HL-60/S4 treated with phorbol 12-myristate 13-acetate at 8.2 ng/mL for 4 days and 3 days (cell line): Measurements from ENCODE around the gene PHLPP1.

Experiments used
- in situ Hi-C: fragments of 300-500 bp; cut with MboI; formaldehyde crosslinking; loops from 2 replicates; pipeline ENCODE4 v1.15.0; 2022; ENCODE audit warnings: low sequenced_read_pairs

Gene PHLPP1

DNA sequence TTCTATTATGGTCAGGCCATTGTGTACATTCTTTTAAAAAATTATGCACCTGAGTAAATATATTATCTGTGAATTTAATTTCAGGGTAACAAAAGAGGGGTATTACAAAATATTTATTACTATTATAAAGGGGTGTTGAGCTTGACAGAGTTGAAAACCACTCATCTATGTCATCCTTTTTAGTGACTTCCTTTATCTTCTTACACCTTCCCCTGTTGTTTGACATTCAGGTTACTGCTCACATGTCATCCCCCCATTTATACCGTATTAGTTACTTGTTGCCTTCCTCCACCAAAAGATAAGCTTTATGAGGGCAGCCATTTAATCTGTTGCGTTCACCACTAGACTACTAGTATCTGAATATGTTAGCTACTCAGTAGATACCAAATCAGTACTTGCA lies 313.0 kb downstream of the PHLPP1 start:
- in situ Hi-C loops = no loop called here
